Endothelial cell of umbilical vein (primary cell): ENCODE results near the gene SLC26A3. TPM values are rescaled to one million over a fixed set of nuclear protein-coding genes. Genes with fewer than 3 reads are reported as not detected.
"Not testable (repeated sequence)": the region's sequence is repeated elsewhere in the genome, so short reads cannot be mapped to it uniquely, and the experiment has no call there.

Experiments used
- BruUV-seq: library from RNA; stranded (reverse); fragments of 400-500 nt; replicated peaks from 2 replicates; lab custom pipeline; 2021; lab: Mats Ljungman, UMichigan
- CTCF ChIA-PET: fragments of 300-600, 350-600 bp; sonication (Branson Sonifier 250); formaldehyde crosslinking; loops from one replicate; lab custom pipeline; 2021; ENCODE audit warnings: antibody characterized with exemption, inconsistent platforms; lab: Charles Lee
- POLR2A ChIA-PET: fragments of 300-600, 350-600 bp; sonication (Branson Sonifier 250); formaldehyde crosslinking; loops from one replicate; lab custom pipeline; 2021; ENCODE audit warnings: antibody characterized with exemption, inconsistent platforms; lab: Charles Lee
- DNase-seq: peaks from one replicate; pipeline ENCODE4 v3.0.0-alpha.2; 2011; ENCODE audit warnings: low read depth, low spot score
- FAIRE-seq: peaks from 2 replicates; lab custom pipeline; 2011; peaks lifted over from hg19 to GRCh38; lab: Jason Lieb, UNC
- H2AFZ ChIP-seq: 2 replicates; pipeline ENCODE4 v1.6.0; 2012; ENCODE audit warnings: low read depth, low read length, control low read depth, inconsistent platforms
- H3K27ac ChIP-seq: 2 replicates; pipeline ENCODE4 v1.5.1; 2011; ENCODE audit warnings: low read depth, mild to moderate bottlenecking, control low read depth, low read length, moderate library complexity; ENCODE audit not compliant: insufficient read depth
- H3K27me3 ChIP-seq, 2 experiments: 2 replicates each; pipeline versions ENCODE4 v1.6.0 to v1.6.1; 2011; ENCODE audit warnings: low read length in 2 of 2, mixed read lengths in 1 of 2; ENCODE audit not compliant: control insufficient read depth in 2 of 2, insufficient read depth in 2 of 2
- H3K36me3 ChIP-seq, 2 experiments: 2 replicates in 1 of 2; 3 replicates in 1 of 2; pipeline ENCODE4 v1.5.1; 2011; ENCODE audit warnings: low read length in 2 of 2, mild to moderate bottlenecking in 1 of 2, moderate library complexity in 1 of 2; ENCODE audit not compliant: control insufficient read depth in 2 of 2, insufficient read depth in 2 of 2; ENCODE audit errors: extremely low read depth in 1 of 2
- H3K4me1 ChIP-seq: 3 replicates; pipeline ENCODE4 v1.5.1; 2011; ENCODE audit warnings: mild to moderate bottlenecking, low read length; ENCODE audit not compliant: control insufficient read depth, insufficient read depth; ENCODE audit errors: extremely low read depth
- H3K4me2 ChIP-seq: 2 replicates; pipeline ENCODE4 v1.6.1; 2011; ENCODE audit warnings: low read length, control low read depth, mixed read lengths; ENCODE audit not compliant: insufficient read depth
- H3K4me3 ChIP-seq, 3 experiments: fragments of 200-600 bp in 1 of 3; sonication (generic), shearing (Covaris generic) in 1 of 3; replicated peaks in 1 of 3; 2 replicates each; pipeline ENCODE4 v1.5.1; 2011 to 2016; ENCODE audit warnings: control low read depth in 3 of 3, low read length in 3 of 3, mild to moderate bottlenecking in 2 of 3, inconsistent platforms in 1 of 3, low read depth in 1 of 3, moderate library complexity in 1 of 3; ENCODE audit not compliant: insufficient read depth in 1 of 3
- H3K79me2 ChIP-seq: 2 replicates; pipeline ENCODE4 v1.6.0; 2012; ENCODE audit warnings: low read length, inconsistent platforms; ENCODE audit not compliant: control insufficient read depth, insufficient read depth
- H3K9ac ChIP-seq: replicated peaks from 2 replicates; pipeline ENCODE3; 2011; ENCODE audit warnings: low read length, control low read depth; ENCODE audit not compliant: insufficient read depth; ENCODE audit errors: extremely low read depth
- H3K9me1 ChIP-seq: replicated peaks from 3 replicates; pipeline ENCODE4 v1.6.0; 2011; ENCODE audit warnings: mild to moderate bottlenecking, low read length; ENCODE audit not compliant: control insufficient read depth, insufficient read depth; ENCODE audit errors: extremely low read depth
- H3K9me3 ChIP-seq: replicated peaks from 2 replicates; pipeline ENCODE4 v1.5.1; 2012; ENCODE audit warnings: low read length, inconsistent platforms; ENCODE audit not compliant: control insufficient read depth, insufficient read depth
- H4K20me1 ChIP-seq: replicated peaks from 2 replicates; pipeline ENCODE3; 2011; ENCODE audit warnings: mild to moderate bottlenecking, low read length; ENCODE audit not compliant: control insufficient read depth, insufficient read depth; ENCODE audit errors: extremely low read depth
- CTCF ChIP-seq, 2 donors: IDR thresholded peaks; 1 replicate in 1 of 2; 2 replicates in 1 of 2; pipeline ENCODE4 v1.5.1; 2011; ENCODE audit warnings: low read length in 2 of 2, mild to moderate bottlenecking in 2 of 2, moderate library complexity in 2 of 2, control low read depth in 1 of 2, inconsistent platforms in 1 of 2, low read depth in 1 of 2; ENCODE audit not compliant: insufficient read depth in 1 of 2; ENCODE audit errors: extremely low read depth in 1 of 2
- FOS ChIP-seq: IDR thresholded peaks from 2 replicates; pipeline ENCODE4 v1.6.1; 2011; ENCODE audit warnings: mild to moderate bottlenecking, low read length, moderate library complexity, borderline replicate concordance; ENCODE audit not compliant: insufficient read depth
- GATA2 ChIP-seq: IDR thresholded peaks from 2 replicates; pipeline ENCODE4 v1.7.0; 2011; ENCODE audit warnings: low read depth, mild to moderate bottlenecking, moderate library complexity, mixed read lengths, low read length; ENCODE audit not compliant: insufficient read length, insufficient read depth
- dilution Hi-C: fragments of 300-500 bp; cut with MboI; formaldehyde crosslinking; loops from one replicate; pipeline ENCODE4 v1.15.0; 2019; ENCODE audit warnings: low sequenced_read_pairs; ENCODE audit not compliant: extremely low pct_ligation_motif_present
- intact Hi-C: fragments of 100-400 bp; cut with micrococcal nuclease; formaldehyde crosslinking; loops from one replicate; pipeline ENCODE4 v1.10.0; 2022
- polyA plus RNA-seq, 4 experiments: library from polyadenylated mRNA; depleted of rRNA in 3 of 4; stranded (reverse) in 3 of 4; unstranded in 1 of 4; fragments of >200 nt; gene quantifications; 2 replicates each; pipeline versions ENCODE4 v1.2.1 to v1.2.3, GENCODE V29; 2011 to 2012; ENCODE audit warnings: missing spikeins in 1 of 4
- total RNA-seq: library from RNA; stranded (reverse); gene quantifications from 2 replicates; pipeline ENCODE4 v1.2.3, GENCODE V29; 2021

Gene SLC26A3
- total and polyA plus RNA-seq, 2 donors (not counting 3 experiments of a cell fraction or from before 2014, with no cell fraction given) = not detected

DNA sequence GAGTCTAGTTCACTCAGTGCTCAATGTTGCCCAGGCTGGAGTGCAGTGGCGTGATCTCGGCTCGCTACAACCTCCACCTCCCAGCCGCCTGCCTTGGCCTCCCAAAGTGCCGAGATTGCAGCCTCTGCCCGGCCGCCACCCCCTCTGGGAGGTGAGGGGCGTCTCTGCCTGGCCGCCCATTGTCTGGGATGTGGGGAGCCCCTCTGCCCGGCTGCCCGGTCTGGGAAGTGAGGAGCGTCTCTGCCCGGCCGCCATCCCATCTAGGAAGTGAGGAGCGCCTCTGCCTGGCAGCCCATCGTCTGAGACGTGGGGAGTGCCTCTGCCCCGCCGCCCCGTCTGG lies 44.8 kb upstream of the SLC26A3 start:
- H3K79me2 ChIP-seq, H3K4me1 ChIP-seq, H3K9me1 ChIP-seq, H4K20me1 ChIP-seq, FAIRE-seq, H3K9me3 ChIP-seq, intact Hi-C loops, H2AFZ ChIP-seq, DNase-seq, POLR2A ChIA-PET, CTCF ChIA-PET, H3K4me3 ChIP-seq, BruUV-seq, H3K36me3 ChIP-seq, H3K9ac ChIP-seq, H3K4me2 ChIP-seq, dilution Hi-C loops, H3K27ac ChIP-seq: not testable (repeated sequence)
- H3K27me3 ChIP-seq = peaks cover 2 to 13% of the 10 kb centered on the region in 2 experiments

DNA sequence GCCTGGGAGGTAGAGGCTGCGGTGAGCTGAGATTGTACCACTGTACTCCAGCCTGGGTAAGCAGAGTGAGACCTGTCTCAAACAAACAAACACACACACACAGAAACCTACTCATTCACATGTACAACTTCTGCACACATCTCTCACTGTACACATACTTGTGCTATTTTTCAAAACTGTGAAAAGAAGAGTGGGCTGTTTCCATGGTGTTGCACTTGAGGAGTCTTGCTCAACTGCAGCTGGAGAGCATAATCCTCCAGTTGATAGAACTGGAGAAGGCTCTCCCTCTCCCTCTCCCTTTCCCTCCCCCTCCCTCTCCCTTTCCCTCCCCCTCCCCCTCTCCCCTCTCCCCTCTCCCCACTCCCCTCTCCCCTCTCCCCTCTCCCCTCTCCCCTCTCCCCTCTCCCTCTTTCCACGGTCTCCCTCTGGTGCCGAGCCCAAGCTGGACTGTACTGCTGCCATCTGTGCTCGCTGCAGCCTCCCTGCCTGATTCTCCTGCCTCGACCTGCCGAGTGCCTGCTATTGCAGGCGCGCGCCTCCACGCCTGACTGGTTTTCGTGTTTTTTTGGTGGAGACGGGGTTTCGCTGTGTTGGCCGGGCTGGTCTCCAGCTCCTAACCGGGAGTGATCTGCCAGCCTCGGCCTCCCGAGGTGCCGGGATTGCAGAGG lies 44.3 kb upstream of the SLC26A3 start:
- H3K4me2 ChIP-seq = no peak overlapping the region
- H3K9me1 ChIP-seq = no peaks in the 10 kb centered on the region
- H3K4me3 ChIP-seq = no peak overlapping the region
- no peak overlapping the region for H2AFZ ChIP-seq
- ChIA-PET POLR2A (no interaction called here), CTCF (no interaction called here)
- H3K9me3 ChIP-seq = no peaks in the 10 kb centered on the region
- FAIRE-seq (no peak), DNase-seq (no peak)
- H3K27ac ChIP-seq = no peak overlapping the region
- TF ChIP-seq FOS (no peak), GATA2 (no peak), CTCF (IDR thresholded peaks at IDR 0.05; ENCODE audit: extremely low read depth in 1 of 2, insufficient read depth in 1 of 2, low read depth in 1 of 2, low read length in 2 of 2) (no peak)
- H3K27me3 ChIP-seq = peaks cover 2 to 13% of the 10 kb centered on the region in 2 experiments
- intact Hi-C loops = no loop called here
- BruUV-seq = no TSS peak
- dilution Hi-C loops = no loop called here
- H3K36me3 ChIP-seq = no peaks in the 10 kb centered on the region
- no peaks in the 10 kb centered on the region for H4K20me1 ChIP-seq
- no peaks in the 10 kb centered on the region for H3K4me1 ChIP-seq
- no peaks in the 10 kb centered on the region for H3K79me2 ChIP-seq
- H3K9ac ChIP-seq = no peak overlapping the region
